ENCODE measurements around the gene SLC1A3. TPM values are rescaled to one million over a fixed set of nuclear protein-coding genes. Genes with fewer than 3 reads are reported as not detected.

SLC1A3 gene
- total RNA-seq, 1 donor from 2014 or later = 0.82 TPM

DNA sequence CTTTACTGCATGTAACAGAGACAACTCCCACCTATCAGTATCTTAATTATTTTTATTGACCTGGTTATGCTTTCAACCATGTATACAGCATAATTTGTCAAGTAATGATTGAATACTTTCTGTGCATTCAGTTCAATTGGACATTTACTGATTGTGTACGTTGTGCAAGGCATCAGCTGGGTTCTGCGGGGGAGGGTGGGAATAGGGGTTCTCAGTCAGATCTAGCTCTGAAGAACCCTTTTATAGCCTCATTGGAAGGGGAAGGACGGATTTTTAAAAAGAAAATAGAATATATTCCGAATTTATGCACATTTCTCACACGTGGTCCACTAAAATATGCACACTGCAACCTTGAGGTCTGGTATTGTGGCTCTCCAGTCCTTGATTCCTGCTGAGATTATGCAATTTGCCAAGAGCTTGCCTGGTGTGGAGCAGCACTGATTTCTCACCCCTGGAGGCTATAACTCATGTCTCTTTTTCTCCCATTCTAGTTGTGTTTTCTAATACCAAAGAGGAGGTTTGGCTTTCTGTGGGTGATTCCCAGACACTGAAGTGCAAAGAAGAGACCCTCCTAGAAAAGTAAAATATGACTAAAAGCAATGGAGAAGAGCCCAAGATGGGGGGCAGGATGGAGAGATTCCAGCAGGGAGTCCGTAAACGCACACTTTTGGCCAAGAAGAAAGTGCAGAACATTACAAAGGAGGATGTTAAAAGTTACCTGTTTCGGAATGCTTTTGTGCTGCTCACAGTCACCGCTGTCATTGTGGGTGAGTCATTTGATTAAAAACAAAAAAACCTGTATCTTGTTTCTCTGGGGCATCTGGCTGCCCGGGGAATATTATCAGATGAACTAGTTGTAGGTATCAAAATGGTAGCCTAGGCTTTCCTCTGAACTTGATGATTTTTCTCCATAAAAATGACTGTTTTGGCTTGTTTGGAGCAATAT lies 1.7 kb downstream of the SLC1A3 start:
- Mint-ChIP-seq H3K9me3 (peaks cover 5% of the 10 kb centered on the region), H3K4me3 (no peak overlapping the region), H3K27ac (no peak overlapping the region), H3K4me1 (peaks cover 16% of the 10 kb centered on the region), H3K27me3 (peaks cover 47% of the 10 kb centered on the region), H3K36me3 (ENCODE audit: low read depth) (no peaks in the 10 kb centered on the region)
- TF ChIP-seq, protein P1, sequence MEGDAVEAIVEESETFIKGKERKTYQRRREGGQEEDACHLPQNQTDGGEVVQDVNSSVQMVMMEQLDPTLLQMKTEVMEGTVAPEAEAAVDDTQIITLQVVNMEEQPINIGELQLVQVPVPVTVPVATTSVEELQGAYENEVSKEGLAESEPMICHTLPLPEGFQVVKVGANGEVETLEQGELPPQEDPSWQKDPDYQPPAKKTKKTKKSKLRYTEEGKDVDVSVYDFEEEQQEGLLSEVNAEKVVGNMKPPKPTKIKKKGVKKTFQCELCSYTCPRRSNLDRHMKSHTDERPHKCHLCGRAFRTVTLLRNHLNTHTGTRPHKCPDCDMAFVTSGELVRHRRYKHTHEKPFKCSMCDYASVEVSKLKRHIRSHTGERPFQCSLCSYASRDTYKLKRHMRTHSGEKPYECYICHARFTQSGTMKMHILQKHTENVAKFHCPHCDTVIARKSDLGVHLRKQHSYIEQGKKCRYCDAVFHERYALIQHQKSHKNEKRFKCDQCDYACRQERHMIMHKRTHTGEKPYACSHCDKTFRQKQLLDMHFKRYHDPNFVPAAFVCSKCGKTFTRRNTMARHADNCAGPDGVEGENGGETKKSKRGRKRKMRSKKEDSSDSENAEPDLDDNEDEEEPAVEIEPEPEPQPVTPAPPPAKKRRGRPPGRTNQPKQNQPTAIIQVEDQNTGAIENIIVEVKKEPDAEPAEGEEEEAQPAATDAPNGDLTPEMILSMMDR (IDR thresholded peaks at IDR 0.05) = no peak
- ATAC-seq (ENCODE audit: low read depth) (no peak), DNase-seq (no peak)
- CTCF ChIA-PET = no interaction called here
- intact Hi-C loops (cut with micrococcal nuclease) = loop anchor here (2.0 kb wide), 1 partner anchor 83 kb away; no protein-coding TSS in a partner anchor
- POLR2A ChIA-PET = no interaction called here

DNA sequence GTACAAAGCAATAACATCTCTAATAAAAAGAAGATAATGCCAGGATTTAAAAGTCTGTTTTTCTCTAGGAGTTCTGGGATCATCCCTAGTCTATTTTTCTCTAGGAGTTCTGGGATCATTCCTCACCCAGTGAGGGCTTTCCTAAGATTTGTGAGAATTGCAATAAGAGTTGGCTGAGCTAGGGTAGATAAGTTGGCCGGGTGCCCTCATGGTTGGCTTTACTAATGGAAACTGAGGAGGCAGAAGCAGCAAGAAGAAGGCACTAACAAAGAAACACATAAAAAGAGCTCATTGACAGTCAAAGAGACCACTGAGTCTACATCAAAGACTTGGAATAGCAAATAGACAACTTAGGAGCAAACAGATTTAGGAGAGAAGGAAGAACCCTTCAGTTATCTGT lies 4.2 kb downstream of the SLC1A3 start:
- peaks cover 15% of the 10 kb centered on the region for H3K4me1 Mint-ChIP-seq
- CTCF ChIA-PET = no interaction called here
- H3K4me3 Mint-ChIP-seq = no peak overlapping the region
- POLR2A ChIA-PET = no interaction called here
- DNase-seq (no peak), ATAC-seq (ENCODE audit: low read depth) (no peak)
- peaks cover 37% of the 10 kb centered on the region for H3K27me3 Mint-ChIP-seq
- H3K36me3 Mint-ChIP-seq (ENCODE audit: low read depth) = no peaks in the 10 kb centered on the region
- intact Hi-C loops (cut with micrococcal nuclease) = no loop called here
- H3K9me3 Mint-ChIP-seq = peaks cover 5% of the 10 kb centered on the region
- TF ChIP-seq, protein P1 (IDR thresholded peaks at IDR 0.05) = no peak
- no peak overlapping the region for H3K27ac Mint-ChIP-seq

DNA sequence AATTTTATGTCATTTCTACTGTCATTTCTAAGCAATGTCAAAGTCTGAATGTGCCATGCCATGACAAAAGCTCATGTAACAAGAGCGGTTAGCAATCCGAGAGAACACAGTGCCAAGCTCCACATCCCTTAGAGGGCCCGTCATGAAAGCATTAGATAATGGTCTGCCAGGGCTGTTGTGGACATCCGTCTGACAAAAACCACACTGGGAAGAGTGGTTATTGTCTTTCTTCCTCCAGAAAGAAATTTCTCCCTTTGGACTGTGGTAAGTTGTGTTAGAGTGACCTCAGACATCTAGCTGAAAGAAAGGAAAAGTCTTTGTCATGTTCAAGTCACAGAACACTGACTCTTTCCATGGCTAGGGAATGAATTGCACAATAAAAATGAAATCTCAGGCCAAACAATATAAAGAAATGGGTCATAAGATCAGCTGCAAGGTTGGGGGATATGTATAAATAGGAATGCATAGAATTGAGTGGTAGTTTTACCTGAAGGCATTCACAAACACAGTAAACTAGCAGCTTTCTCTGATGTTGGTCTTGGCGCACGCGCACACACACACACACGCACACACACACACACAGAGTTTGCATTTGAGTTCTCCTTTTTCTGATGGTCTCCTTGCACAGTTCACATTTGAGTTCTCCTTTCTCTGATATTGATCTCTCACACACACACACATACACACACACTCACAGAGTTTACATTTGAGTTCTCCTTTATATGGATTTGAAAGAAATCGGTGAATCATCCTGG lies 5.3 kb downstream of the SLC1A3 start:
- ChIA-PET POLR2A (no interaction called here), CTCF (no interaction called here)
- Mint-ChIP-seq H3K4me3 (no peak overlapping the region), H3K27me3 (peaks cover 29% of the 10 kb centered on the region), H3K4me1 (peaks cover 6% of the 10 kb centered on the region), H3K9me3 (peaks cover 5% of the 10 kb centered on the region), H3K36me3 (ENCODE audit: low read depth) (no peaks in the 10 kb centered on the region), H3K27ac (no peak overlapping the region)
- DNase-seq (no peak), ATAC-seq (ENCODE audit: low read depth) (no peak)
- TF ChIP-seq, protein P1 (IDR thresholded peaks at IDR 0.05) = no peak
- intact Hi-C loops (cut with micrococcal nuclease) = no loop called here

DNA sequence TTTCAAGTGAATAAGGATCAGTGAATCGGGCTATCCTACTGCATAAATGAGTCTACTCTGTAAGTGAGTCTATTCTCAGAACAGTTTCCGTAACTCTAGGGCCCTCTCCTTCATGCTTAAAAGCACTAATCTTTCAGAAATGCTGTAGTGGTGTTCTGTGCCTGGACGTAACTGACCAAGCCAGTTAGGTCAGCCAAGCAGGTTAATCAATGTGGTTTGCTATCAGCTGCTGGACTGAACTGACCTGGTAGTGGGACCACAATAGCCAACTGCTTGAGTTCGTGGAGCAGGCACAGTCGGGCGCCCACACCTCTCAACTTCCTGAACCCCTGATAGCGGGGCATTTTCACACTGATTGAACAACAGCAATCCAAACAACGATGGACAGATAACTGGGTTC lies 6.8 kb downstream of the SLC1A3 start:
- CTCF ChIA-PET = no interaction called here
- TF ChIP-seq, protein P1 (IDR thresholded peaks at IDR 0.05) = no peak
- ATAC-seq (ENCODE audit: low read depth) (no peak), DNase-seq (no peak)
- Mint-ChIP-seq H3K4me3 (no peak overlapping the region), H3K4me1 (no peaks in the 10 kb centered on the region), H3K27ac (no peak overlapping the region), H3K9me3 (peaks cover 5% of the 10 kb centered on the region), H3K36me3 (ENCODE audit: low read depth) (no peaks in the 10 kb centered on the region), H3K27me3 (peaks cover 19% of the 10 kb centered on the region)
- intact Hi-C loops (cut with micrococcal nuclease) = no loop called here
- POLR2A ChIA-PET = no interaction called here
